Cardiac fibroblast (primary cell): ENCODE results near the gene ADAMTS12.

Experiments used
- DNase-seq, 2 donors: peaks; one replicate each; pipeline versions ENCODE4 v3.0.0 to v3.0.0-alpha.2; 2010; ENCODE audit warnings: low read depth in 2 of 2
- H3K4me3 ChIP-seq, 2 donors: replicated peaks in 1 of 2; 1 replicate in 1 of 2; 2 replicates in 1 of 2; pipeline ENCODE4 v1.5.1; 2011; ENCODE audit warnings: low read depth in 2 of 2, low read length in 2 of 2, mild to moderate bottlenecking in 2 of 2, moderate library complexity in 1 of 2
- CTCF ChIP-seq: IDR thresholded peaks from one replicate; pipeline ENCODE4 v1.5.1; 2011; ENCODE audit warnings: low read depth, mild to moderate bottlenecking, low read length, inconsistent platforms

Gene ADAMTS12

DNA sequence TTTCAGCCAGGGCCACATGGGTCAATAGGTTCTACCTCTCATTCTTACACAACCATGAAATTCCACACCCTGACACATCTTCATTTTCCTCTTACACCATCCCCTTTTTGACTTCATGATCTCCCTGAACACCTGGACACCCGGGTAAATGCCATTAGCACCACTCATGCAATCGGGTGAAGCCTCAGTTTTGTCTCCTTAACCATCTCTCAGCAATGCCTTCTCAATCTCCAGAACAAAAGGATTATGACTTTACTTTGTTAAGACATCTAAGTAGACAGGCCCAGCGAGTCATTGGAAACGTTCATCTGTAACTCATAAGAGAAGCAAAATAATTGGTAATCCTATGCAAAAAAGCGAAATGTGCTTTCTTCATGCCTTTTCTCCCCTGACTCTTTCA is 49.9 kb downstream of the ADAMTS12 start:
- no peak for TF ChIP-seq CTCF
- H3K4me3 ChIP-seq: no peak overlapping the region
- peak in 1 of 2 donors; percentile 39 for DNase-seq

DNA sequence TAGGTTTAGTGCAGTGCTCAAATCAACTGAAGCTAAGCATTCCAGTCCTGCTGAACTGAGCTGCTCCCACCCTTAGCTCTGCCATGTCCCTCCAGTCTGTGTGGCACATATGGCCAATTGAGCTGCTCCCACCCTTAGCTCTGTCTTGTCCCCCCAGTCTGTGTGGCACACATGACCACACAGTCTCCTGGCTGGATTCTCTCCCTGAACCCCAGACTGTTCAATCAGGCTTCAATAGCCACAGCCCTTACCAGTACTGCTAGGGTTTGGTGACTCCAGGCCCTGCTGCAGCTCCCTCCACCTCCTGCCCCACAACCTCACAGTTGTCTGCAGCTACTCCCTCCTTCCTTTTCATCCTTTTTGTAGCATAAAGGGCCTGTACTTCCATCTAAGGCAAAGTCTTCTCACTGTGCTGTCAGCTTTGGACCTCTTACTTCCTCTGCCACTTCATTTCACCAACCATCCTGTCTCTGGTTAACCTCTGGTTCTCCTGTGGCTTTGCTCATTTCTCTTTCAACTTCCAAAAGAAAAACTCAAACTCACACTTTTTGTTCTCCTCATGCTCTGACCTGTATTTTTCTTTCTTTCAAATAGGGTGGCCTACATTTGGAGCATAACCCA is 50.8 kb downstream of the ADAMTS12 start:
- H3K4me3 ChIP-seq: no peak overlapping the region
- DNase-seq: no peak
- no peak for TF ChIP-seq CTCF

DNA sequence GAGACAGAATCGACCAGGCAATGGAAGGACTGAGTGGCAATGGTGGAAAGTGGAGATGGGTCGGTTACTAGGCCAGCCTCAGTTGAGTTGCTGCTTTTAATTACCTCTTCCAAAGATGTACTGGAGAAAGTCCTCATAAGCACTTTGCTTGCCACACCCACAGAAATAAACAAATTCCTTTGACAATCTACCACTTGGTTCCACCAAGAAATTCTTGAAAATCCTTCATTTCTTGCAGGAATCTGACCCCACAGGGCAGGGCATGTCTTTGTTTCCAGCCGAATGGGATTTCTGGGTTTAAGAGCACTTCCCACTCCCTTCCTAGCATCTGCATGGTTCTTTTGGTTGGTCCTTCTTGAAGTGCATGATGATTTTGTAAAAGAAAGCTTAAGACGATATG is 54.5 kb downstream of the ADAMTS12 start:
- no peak for TF ChIP-seq CTCF
- H3K4me3 ChIP-seq: no peak overlapping the region
- DNase-seq: no peak

- H3K4me3 ChIP-seq: no peak overlapping the region
- peak; percentile 60 to 90 for DNase-seq
- TF ChIP-seq CTCF: no peak
Observed at GRCh38 chr5:33834334-33834733, 57.5 kb downstream of the ADAMTS12 start.

- DNase-seq: peak in 1 of 2 donors; percentile 73
- no peak for TF ChIP-seq CTCF
- no peak overlapping the region for H3K4me3 ChIP-seq
Observed at GRCh38 chr5:33833237-33833575, 58.6 kb downstream of the ADAMTS12 start.

DNA sequence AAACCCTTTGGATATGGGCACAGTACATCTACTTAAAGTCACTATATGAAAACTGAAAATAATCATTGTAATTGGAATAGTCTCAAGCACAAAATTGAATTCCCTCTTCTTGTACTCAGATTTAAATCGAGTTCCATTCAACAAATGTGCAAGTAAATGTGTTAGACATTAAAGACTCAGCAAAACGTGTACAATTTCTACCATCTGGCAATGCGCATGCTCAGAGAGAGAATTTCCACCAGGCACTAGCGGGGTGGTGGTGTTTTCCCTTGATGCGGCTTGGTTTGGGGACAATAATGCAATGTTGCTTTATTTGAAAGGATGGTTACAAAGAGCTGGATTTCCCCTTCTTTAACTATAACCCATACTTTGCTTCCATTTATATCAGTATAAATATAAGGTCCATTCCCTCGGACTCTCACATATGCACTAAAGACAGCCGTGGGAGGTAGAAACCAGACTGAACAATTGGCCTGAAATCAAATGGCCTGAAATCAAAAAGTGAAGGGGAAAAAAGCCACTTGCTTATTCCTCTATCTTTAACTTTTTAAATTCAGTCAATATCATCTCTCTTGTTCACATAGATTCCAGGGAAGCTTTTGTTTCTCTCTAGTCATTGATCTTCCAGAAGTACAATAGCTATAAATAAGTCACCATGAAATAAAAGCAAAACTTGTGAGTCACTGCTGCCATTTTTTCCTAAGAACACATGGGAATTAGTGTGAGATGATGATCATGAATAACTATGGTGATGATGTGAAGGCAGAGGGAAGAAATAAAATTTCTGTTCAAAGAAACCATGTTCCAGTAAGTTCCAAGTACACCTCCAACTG is 59.2 kb downstream of the ADAMTS12 start:
- peak in 1 of 2 donors; percentile 78 for DNase-seq

More for the DNA sequence above, 59.2 kb downstream of the ADAMTS12 start:
- TF ChIP-seq CTCF: no peak
- H3K4me3 ChIP-seq: no peak overlapping the region
